Esophagus squamous epithelium (tissue), 5 donors: ENCODE measurements around the gene CAPN11. TPM values are rescaled to one million over a fixed set of nuclear protein-coding genes. Genes with fewer than 3 reads are reported as not detected.
"Not testable (repeated sequence)": the region's sequence is repeated elsewhere in the genome, so short reads cannot be mapped to it uniquely, and the experiment has no call there.

ENCODE experiments used
- DNase-seq: peaks from one replicate; lab custom pipeline; 2025; lab: John Stamatoyannopoulos, UW
- H3K27ac ChIP-seq, 4 donors: fragments of 200-600 bp; sonication (generic); one replicate each; pipeline ENCODE4 v1.5.1; 2016 to 2019; ENCODE audit warnings: mild to moderate bottlenecking in 1 of 4
- H3K27me3 ChIP-seq, 4 donors: fragments of 200-600 bp; sonication (generic); 1 replicate in 3 of 4; 2 replicates in 1 of 4; pipeline versions ENCODE4 v1.5.1 to v1.6.0; 2017 to 2021; ENCODE audit warnings: antibody characterized with exemption in 1 of 4
- H3K36me3 ChIP-seq, 3 donors: fragments of 200-600 bp; sonication (generic); one replicate each; pipeline ENCODE4 v1.5.1; 2016 to 2019
- H3K4me1 ChIP-seq, 3 donors: fragments of 200-600 bp; sonication (generic); one replicate each; pipeline ENCODE4 v1.5.1; 2017 to 2019
- H3K4me3 ChIP-seq, 4 donors: fragments of 200-600 bp; sonication (generic); 1 replicate in 3 of 4; 2 replicates in 1 of 4; pipeline ENCODE4 v1.5.1; 2016 to 2019; ENCODE audit warnings: mild to moderate bottlenecking in 2 of 4, moderate library complexity in 1 of 4
- H3K9me3 ChIP-seq, 3 donors: fragments of 200-600 bp; sonication (generic); one replicate each; pipeline ENCODE4 v1.5.1; 2016 to 2019
- CTCF ChIP-seq, 6 experiments: fragments of 450-650 bp in 4 of 6; fragments of 200-600 bp in 2 of 6; sonication (generic) in 2 of 6; IDR thresholded peaks; one replicate each; pipeline ENCODE4 v1.5.1; 2016 to 2019; ENCODE audit warnings: antibody characterized with exemption in 6 of 6, mild to moderate bottlenecking in 4 of 6, moderate library complexity in 4 of 6
- POLR2A ChIP-seq, 4 donors: fragments of 450-650 bp; IDR thresholded peaks; one replicate each; pipeline ENCODE4 v1.6.1; 2017; ENCODE audit warnings: antibody characterized with exemption in 4 of 4, mild to moderate bottlenecking in 4 of 4, moderate library complexity in 3 of 4
- WGBS, 2 donors: methylation state at CpG; one replicate each; pipeline ENCODE4 v1.1.5; 2018; 5-methylcytosine and 5-hydroxymethylcytosine counted together
- intact Hi-C: fragments of 100-400 bp; cut with DNase I; formaldehyde crosslinking; loops from one replicate; pipeline ENCODE4 v1.15.0; 2022
- total RNA-seq, 4 donors: library from RNA; depleted of rRNA; stranded (reverse); fragments of >200 nt; gene quantifications; one replicate each; pipeline ENCODE4 v1.1.0, GENCODE V29; 2016
- donor health status: DM: yes; HTN: yes; CAD: no.

Gene CAPN11
- total RNA-seq, 4 donors from 2014 or later = 0.57 to 1.00 TPM; not detected in 2

- intact Hi-C loops = no loop called here
- 43 to 50% methylated on average over 4 of the region's 4 CpGs for WGBS, 2 donors
- Histone ChIP-seq H3K27me3 (peaks cover 0 to under 1% (median 0%) of the 10 kb centered on the region in 4 donors), H3K36me3 (no peaks in the 10 kb centered on the region), H3K27ac (peak overlapping the region in 1 of 4 donors; percentile 52), H3K9me3 (no peaks in the 10 kb centered on the region), H3K4me3 (no peak overlapping the region), H3K4me1 (peaks cover 0 to 55% (median 8%) of the 10 kb centered on the region in 3 donors)
- DNase-seq = no peak
- no peak for TF ChIP-seq POLR2A (IDR thresholded peaks at IDR 0.05)
- TF ChIP-seq CTCF (IDR thresholded peaks at IDR 0.05) = no peak
Measured at GRCh38 chr6:44179072-44179536, 20.5 kb downstream of the CAPN11 start.

GRCh38 chr6:44179648-44180047 is 21.0 kb downstream of the CAPN11 start:
- intact Hi-C loops = no loop called here
- DNase-seq = no peak
- Histone ChIP-seq H3K27ac (no peak overlapping the region), H3K36me3 (no peaks in the 10 kb centered on the region), H3K9me3 (no peaks in the 10 kb centered on the region), H3K4me1 (peaks cover 0 to 60% (median 8%) of the 10 kb centered on the region in 3 donors), H3K27me3 (peaks cover 0 to 6% (median 0%) of the 10 kb centered on the region in 4 donors), H3K4me3 (no peak overlapping the region)
- no peak for TF ChIP-seq CTCF (IDR thresholded peaks at IDR 0.05)
- TF ChIP-seq POLR2A (IDR thresholded peaks at IDR 0.05) = no peak
- 85 to 96% methylated on average over 4 to 5 of the region's 7 CpGs for WGBS, 2 donors

GRCh38 chr6:44180406-44180805 is 21.8 kb downstream of the CAPN11 start:
- Histone ChIP-seq H3K27me3 (peaks cover 0 to 6% (median 0%) of the 10 kb centered on the region in 4 donors), H3K27ac (no peak overlapping the region), H3K36me3 (no peaks in the 10 kb centered on the region), H3K4me3 (no peak overlapping the region), H3K4me1 (peaks cover 0 to 68% (median 8%) of the 10 kb centered on the region in 3 donors), H3K9me3 (no peaks in the 10 kb centered on the region)
- no peak for TF ChIP-seq CTCF (IDR thresholded peaks at IDR 0.05)
- TF ChIP-seq POLR2A (IDR thresholded peaks at IDR 0.05) = no peak
- intact Hi-C loops = no loop called here
- WGBS, 2 donors = 100% methylated on average over 1 of the region's 4 CpGs
- no peak for DNase-seq

- no peaks in the 10 kb centered on the region for H3K9me3 ChIP-seq
- H3K4me3 ChIP-seq = no peak overlapping the region
- TF ChIP-seq POLR2A (IDR thresholded peaks at IDR 0.05) (no peak), CTCF (IDR thresholded peaks at IDR 0.05) (no peak)
- H3K27me3 ChIP-seq = peaks cover 0 to 6% (median 0%) of the 10 kb centered on the region in 4 donors
- no peak overlapping the region for H3K27ac ChIP-seq
- DNase-seq = no peak
- H3K36me3 ChIP-seq = no peaks in the 10 kb centered on the region
- 84 to 100% methylated on average over 1 to 2 of the region's 4 CpGs for WGBS, 2 donors
- intact Hi-C loops = no loop called here
- peaks cover 0 to 72% (median 8%) of the 10 kb centered on the region in 3 donors for H3K4me1 ChIP-seq
Measured at GRCh38 chr6:44180886-44181285, 22.3 kb downstream of the CAPN11 start.

GRCh38 chr6:44181784-44182183 is 23.2 kb downstream of the CAPN11 start:
- H3K4me1 ChIP-seq = peaks cover 0 to 67% (median 8%) of the 10 kb centered on the region in 3 donors
- H3K27me3 ChIP-seq, intact Hi-C loops, H3K27ac ChIP-seq, H3K36me3 ChIP-seq, H3K4me3 ChIP-seq, H3K9me3 ChIP-seq, DNase-seq: not testable (repeated sequence)
